ENCODE data around the gene HYAL2. TPM values are rescaled to one million over a fixed set of nuclear protein-coding genes. Genes with fewer than 3 reads are reported as not detected.
"Not testable (repeated sequence)": the region's sequence is repeated elsewhere in the genome, so short reads cannot be mapped to it uniquely, and the experiment has no call there.

HYAL2 gene
- polyA plus RNA-seq, 4 donors: 63.2 to 101 (median 74.4) TPM

GRCh38 chr3:50294492-50295403, 27.8 kb downstream of the HYAL2 start:
- no peak for DNase-seq (ENCODE audit: low read depth in 4 of 4, low spot score in 2 of 4)

- no peak for DNase-seq (ENCODE audit: low read depth in 4 of 4, low spot score in 2 of 4)
Measured at GRCh38 chr3:50294089-50294488, 28.5 kb downstream of the HYAL2 start.

GRCh38 chr3:50293079-50293801, 29.3 kb downstream of the HYAL2 start:
- DNase-seq (ENCODE audit: low read depth in 4 of 4, low spot score in 2 of 4): no peak

GRCh38 chr3:50292159-50293078, 30.1 kb downstream of the HYAL2 start, which contains the start of gene IFRD2:
Gene IFRD2, minus strand, starts transcription at chr3:50292429. Its CDS starts 155 bp downstream, at chr3:50292274.
- peak; percentile 83 to 95 (median 91) for DNase-seq (ENCODE audit: low read depth in 4 of 4, low spot score in 2 of 4)

- no peak for DNase-seq (ENCODE audit: low read depth in 4 of 4, low spot score in 2 of 4)
Measured at GRCh38 chr3:50290161-50290641, 32.3 kb downstream of the HYAL2 start.

GRCh38 chr3:50289130-50289529, 33.4 kb downstream of the HYAL2 start:
- no peak for DNase-seq (ENCODE audit: low read depth in 4 of 4, low spot score in 2 of 4)

- DNase-seq (ENCODE audit: low read depth in 4 of 4, low spot score in 2 of 4): no peak
Measured at GRCh38 chr3:50288387-50289007, 34.0 kb downstream of the HYAL2 start.

GRCh38 chr3:50287262-50287661, 35.3 kb downstream of the HYAL2 start:
- DNase-seq (ENCODE audit: low read depth in 4 of 4, low spot score in 2 of 4): no peak

GRCh38 chr3:50286322-50287227, 36.0 kb downstream of the HYAL2 start:
- DNase-seq (ENCODE audit: low read depth in 4 of 4, low spot score in 2 of 4): no peak

GRCh38 chr3:50284121-50284520, 38.4 kb downstream of the HYAL2 start:
- not testable (repeated sequence) for DNase-seq (ENCODE audit: low read depth in 4 of 4, low spot score in 2 of 4)

GRCh38 chr3:50279255-50280016, 43.1 kb downstream of the HYAL2 start:
- DNase-seq (ENCODE audit: low read depth in 4 of 4, low spot score in 2 of 4): no peak

GRCh38 chr3:50278880-50279224, 43.7 kb downstream of the HYAL2 start, which contains the start of gene LSMEM2:
Gene LSMEM2, plus strand, starts transcription at chr3:50279087. Its CDS starts 27 bp downstream, at chr3:50279114.
- no peak for DNase-seq (ENCODE audit: low read depth in 4 of 4, low spot score in 2 of 4)

GRCh38 chr3:50278123-50278879, 44.2 kb downstream of the HYAL2 start:
- DNase-seq (ENCODE audit: low read depth in 4 of 4, low spot score in 2 of 4): no peak

GRCh38 chr3:50276762-50277101, 45.8 kb downstream of the HYAL2 start:
- DNase-seq (ENCODE audit: low read depth in 4 of 4, low spot score in 2 of 4): no peak

- no peak for DNase-seq (ENCODE audit: low read depth in 4 of 4, low spot score in 2 of 4)
Measured at GRCh38 chr3:50275996-50276761, 46.4 kb downstream of the HYAL2 start.

GRCh38 chr3:50275141-50275995, 47.2 kb downstream of the HYAL2 start:
- DNase-seq (ENCODE audit: low read depth in 4 of 4, low spot score in 2 of 4): no peak

Data from left renal cortex interstitium (tissue), 4 donors.